Thymus (tissue), 11 donors: ENCODE data around the gene FAXDC2. TPM values are rescaled to one million over a fixed set of nuclear protein-coding genes. Genes with fewer than 3 reads are reported as not detected.
A peak's percentile ranks its signal among the peaks of the same experiment; 100 is the strongest.

ENCODE experiments used
- DNase-seq, 9 donors: peaks; one replicate each; pipeline ENCODE4 v3.0.0-alpha.2; 2013; ENCODE audit warnings: low spot score in 9 of 9, low read depth in 6 of 9, missing footprints in 1 of 9
- H3K27ac ChIP-seq, 2 donors: one replicate each; pipeline ENCODE4 v1.5.1; 2013; ENCODE audit warnings: control low read depth in 1 of 2, low read depth in 1 of 2, low read length in 1 of 2, mild to moderate bottlenecking in 1 of 2, moderate library complexity in 1 of 2
- H3K27me3 ChIP-seq, 2 donors: one replicate each; pipeline ENCODE4 v1.5.1; 2013; ENCODE audit warnings: low read length in 1 of 2; ENCODE audit not compliant: control insufficient read depth in 2 of 2, insufficient read depth in 1 of 2
- H3K36me3 ChIP-seq, 2 donors: one replicate each; pipeline ENCODE4 v1.5.1; 2013; ENCODE audit warnings: low read length in 1 of 2, mild to moderate bottlenecking in 1 of 2, moderate library complexity in 1 of 2; ENCODE audit not compliant: control insufficient read depth in 2 of 2, insufficient read depth in 2 of 2
- H3K4me1 ChIP-seq, 2 donors: one replicate each; pipeline ENCODE4 v1.5.1; 2013; ENCODE audit warnings: low read length in 2 of 2; ENCODE audit not compliant: control insufficient read depth in 2 of 2, insufficient read depth in 2 of 2
- H3K4me3 ChIP-seq, 2 donors: one replicate each; pipeline ENCODE4 v1.5.1; 2013; ENCODE audit warnings: low read length in 2 of 2, control low read depth in 1 of 2, mild to moderate bottlenecking in 1 of 2
- H3K9me3 ChIP-seq, 2 donors: one replicate each; pipeline ENCODE4 v1.5.1; 2013; ENCODE audit warnings: low read length in 1 of 2, mild to moderate bottlenecking in 1 of 2; ENCODE audit not compliant: control insufficient read depth in 2 of 2, insufficient read depth in 1 of 2
- WGBS: extraction: QIAGEN DNeasy Blood & Tissue Kit; methylation state at CpG from one replicate; pipeline ENCODE4 v1.1.7; 2013; 5-methylcytosine and 5-hydroxymethylcytosine counted together
- polyA plus RNA-seq: library from polyadenylated mRNA; stranded (reverse); fragments of 200-250 nt; gene quantifications from one replicate; pipeline ENCODE4 v1.2.3, GENCODE V29; 2013
- total RNA-seq: library from RNA; stranded (reverse); fragments of 120-200 nt; gene quantifications from one replicate; pipeline ENCODE4 v1.2.4, GENCODE V29; 2013
- donor health status: healthy.

FAXDC2 gene
- total and polyA plus RNA-seq, 2 donors: 2.9 to 17.6 TPM

DNA sequence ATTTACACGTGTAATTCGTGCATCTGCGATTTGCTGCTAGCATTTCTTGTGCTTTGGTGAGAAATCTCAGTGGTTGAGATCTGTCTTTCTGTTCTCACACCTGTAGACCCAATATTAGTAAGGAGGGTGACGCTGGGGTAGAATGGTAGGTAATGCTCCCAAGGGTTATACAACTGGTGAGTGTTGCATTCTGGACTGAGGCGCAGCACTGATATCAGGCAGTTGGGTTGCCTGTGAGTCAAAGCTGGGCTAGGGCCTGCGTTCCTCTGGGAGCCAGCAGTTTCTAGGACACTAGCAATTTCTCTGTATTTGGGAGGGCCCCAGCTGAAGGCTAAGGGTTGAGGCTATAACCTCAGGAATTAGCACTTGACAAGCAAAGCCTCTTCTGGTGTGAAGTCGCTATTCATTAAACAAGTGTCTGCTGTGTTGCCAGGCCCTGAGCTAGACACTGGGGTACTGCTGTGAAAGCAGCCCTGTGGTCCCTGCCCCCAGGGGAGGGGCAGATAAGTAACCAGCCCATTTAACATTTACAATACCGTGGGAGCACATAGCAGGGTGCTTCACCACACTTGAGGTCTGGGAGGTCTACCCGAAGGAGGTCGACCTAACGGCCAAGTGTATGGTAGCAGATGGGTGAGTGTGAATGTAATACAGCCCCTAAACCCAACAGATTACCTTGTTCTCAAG, 66.5 kb downstream of the FAXDC2 start:
- H3K36me3 ChIP-seq: peaks cover 4 to 11% of the 10 kb centered on the region in 2 donors
- DNase-seq: no peak
- H3K27me3 ChIP-seq: no peaks in the 10 kb centered on the region
- WGBS: 92% methylated on average over 11 of the region's 11 CpGs
- H3K27ac ChIP-seq: no peak overlapping the region
- peaks cover 4 to 31% of the 10 kb centered on the region in 2 donors for H3K4me1 ChIP-seq
- no peaks in the 10 kb centered on the region for H3K9me3 ChIP-seq
- H3K4me3 ChIP-seq: no peak overlapping the region

DNA sequence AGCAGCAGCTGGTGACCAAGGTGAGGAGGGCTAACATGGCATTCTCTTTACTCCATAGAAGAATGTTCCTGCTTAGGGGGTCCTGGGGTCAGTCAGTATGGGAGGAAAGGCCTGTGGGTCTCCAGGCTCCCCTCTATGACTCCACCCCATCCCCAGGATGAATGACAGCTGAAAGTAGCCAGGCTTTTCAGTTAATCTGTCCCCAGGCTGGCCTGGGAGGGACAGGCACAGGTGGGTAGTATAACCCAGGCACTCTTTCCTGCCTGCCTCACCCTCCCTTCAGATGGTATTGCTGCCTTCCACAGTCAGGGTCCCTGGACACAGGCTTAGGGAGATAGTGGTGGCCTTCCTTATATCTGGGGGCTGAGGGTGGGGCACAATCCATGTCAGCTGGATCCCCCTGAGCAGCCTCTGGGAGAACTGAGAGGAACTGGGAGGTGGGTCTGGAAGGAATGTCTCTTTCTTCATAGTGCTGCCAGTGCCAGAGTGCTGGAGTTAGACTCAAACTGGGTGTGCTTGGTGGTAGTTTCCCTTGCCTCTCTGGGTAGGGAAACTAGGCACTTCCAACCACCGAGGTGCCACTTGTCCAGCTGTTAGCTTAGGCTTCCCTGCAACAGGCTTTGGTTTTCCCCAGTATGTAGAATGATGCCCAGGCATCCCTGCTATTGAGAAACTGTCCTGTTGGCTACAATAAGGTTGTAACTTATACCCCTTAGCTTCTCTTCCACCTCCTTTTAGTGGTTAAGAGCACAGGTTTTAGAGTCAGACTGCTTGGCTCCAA, 67.4 kb downstream of the FAXDC2 start:
- DNase-seq: no peak
- no peak overlapping the region for H3K4me3 ChIP-seq
- H3K27ac ChIP-seq: peak overlapping the region in 1 of 2 donors; percentile 13
- 88% methylated on average over 1 of the region's 1 CpG for WGBS
- no peaks in the 10 kb centered on the region for H3K27me3 ChIP-seq
- H3K9me3 ChIP-seq: no peaks in the 10 kb centered on the region
- H3K4me1 ChIP-seq: peaks cover 2 to 29% of the 10 kb centered on the region in 2 donors
- H3K36me3 ChIP-seq: peaks cover 4 to 11% of the 10 kb centered on the region in 2 donors

DNA sequence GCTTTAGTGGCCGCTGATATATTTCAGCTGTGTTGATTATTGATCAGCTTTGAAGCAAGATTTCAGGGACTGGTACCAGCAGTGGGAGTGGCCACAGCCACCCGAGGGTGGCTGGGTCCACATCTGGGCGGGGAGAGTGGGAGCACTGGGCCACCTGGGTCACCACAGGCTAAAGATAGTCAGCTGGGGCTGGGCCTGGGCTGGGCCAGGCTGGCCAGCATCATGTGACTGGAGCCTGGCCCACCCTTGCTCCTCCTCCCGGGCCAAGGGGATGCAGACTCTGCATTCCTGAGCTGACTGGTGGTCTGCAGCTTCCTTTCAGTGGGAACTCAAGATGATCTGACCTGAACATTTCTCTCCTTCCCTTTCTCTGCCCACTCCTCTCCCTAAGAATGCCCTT, 68.1 kb downstream of the FAXDC2 start:
- peaks cover 0 to 29% of the 10 kb centered on the region in 2 donors for H3K4me1 ChIP-seq
- DNase-seq: no peak
- no peak overlapping the region for H3K4me3 ChIP-seq
- 86% methylated on average over 4 of the region's 4 CpGs for WGBS
- H3K27me3 ChIP-seq: no peaks in the 10 kb centered on the region
- H3K9me3 ChIP-seq: no peaks in the 10 kb centered on the region
- no peak overlapping the region for H3K27ac ChIP-seq
- peaks cover 4 to 9% of the 10 kb centered on the region in 2 donors for H3K36me3 ChIP-seq

DNA sequence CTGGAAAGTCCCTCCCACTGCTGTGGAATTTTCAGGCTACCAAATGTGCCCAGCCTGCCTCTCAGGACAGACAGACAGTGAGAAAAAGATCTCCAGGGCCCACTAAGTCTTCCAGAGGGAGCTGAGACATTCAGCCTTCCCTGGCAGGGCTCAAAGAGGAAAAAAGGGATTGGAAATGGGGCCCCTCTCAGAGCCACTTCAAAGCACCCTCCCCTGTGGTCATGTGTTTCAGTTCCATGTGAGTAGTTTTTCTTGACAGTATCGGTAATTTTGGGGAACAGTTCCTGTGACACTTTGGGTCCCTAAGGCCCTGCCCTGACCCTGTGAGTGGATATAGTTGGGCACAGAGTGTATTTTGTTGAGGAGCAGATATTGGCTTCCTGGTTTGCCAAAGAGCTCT, 70.3 kb downstream of the FAXDC2 start:
- Histone ChIP-seq H3K27me3 (no peaks in the 10 kb centered on the region), H3K9me3 (no peaks in the 10 kb centered on the region), H3K4me3 (no peak overlapping the region), H3K27ac (no peak overlapping the region), H3K36me3 (peaks cover 4 to 15% of the 10 kb centered on the region in 2 donors), H3K4me1 (peaks cover 0 to 32% of the 10 kb centered on the region in 2 donors)
- WGBS: 61% methylated on average over 1 of the region's 1 CpG
- DNase-seq: no peak

DNA sequence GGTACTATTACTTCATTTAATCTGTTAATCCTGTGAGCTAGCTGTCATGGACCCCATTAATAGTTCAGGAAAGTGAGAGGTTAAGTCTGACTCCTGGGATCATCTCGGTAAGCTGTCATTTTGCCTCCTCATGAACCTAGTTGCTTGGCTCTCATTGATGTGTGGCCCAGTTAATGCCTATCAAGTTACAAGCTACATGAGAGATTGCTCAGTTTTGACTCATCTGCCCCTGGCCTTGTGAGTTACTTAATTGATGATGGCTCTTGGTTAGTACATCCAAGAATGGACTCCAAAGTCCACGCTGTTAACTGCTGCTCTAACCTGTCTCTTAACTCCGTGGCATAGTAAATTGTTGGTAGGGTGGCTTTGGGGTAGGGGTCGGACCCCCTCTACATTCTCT, 71.3 kb downstream of the FAXDC2 start:
- H3K27me3 ChIP-seq: no peaks in the 10 kb centered on the region
- WGBS: 98% methylated on average over 4 of the region's 4 CpGs
- H3K36me3 ChIP-seq: peaks cover 4 to 15% of the 10 kb centered on the region in 2 donors
- no peak overlapping the region for H3K4me3 ChIP-seq
- no peak for DNase-seq
- H3K4me1 ChIP-seq: peaks cover 0 to 25% of the 10 kb centered on the region in 2 donors
- no peak overlapping the region for H3K27ac ChIP-seq
- H3K9me3 ChIP-seq: no peaks in the 10 kb centered on the region

DNA sequence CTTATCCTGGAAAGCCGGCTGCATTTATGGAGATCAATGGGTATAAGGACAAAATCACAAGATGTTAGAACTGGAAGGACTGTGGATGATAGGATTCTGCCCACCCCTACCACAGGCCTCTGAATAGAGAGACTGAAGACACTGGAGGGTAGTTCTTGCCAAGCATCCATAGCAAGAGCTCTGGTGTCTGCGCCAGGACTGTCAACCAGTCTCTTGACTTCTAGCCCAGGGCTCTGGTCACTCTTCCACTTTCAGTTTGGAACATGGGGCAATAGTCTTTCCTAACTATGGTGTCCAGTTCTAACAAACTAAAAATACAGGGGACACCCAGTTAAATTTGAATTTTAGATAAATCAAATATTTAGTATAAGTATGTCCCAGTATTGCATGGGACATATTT, 71.9 kb downstream of the FAXDC2 start:
- Histone ChIP-seq H3K36me3 (peaks cover 4 to 17% of the 10 kb centered on the region in 2 donors), H3K9me3 (no peaks in the 10 kb centered on the region), H3K27me3 (no peaks in the 10 kb centered on the region), H3K4me3 (no peak overlapping the region), H3K4me1 (peaks cover 0 to 22% of the 10 kb centered on the region in 2 donors), H3K27ac (no peak overlapping the region)
- WGBS: 97% methylated on average over 2 of the region's 2 CpGs
- no peak for DNase-seq

DNA sequence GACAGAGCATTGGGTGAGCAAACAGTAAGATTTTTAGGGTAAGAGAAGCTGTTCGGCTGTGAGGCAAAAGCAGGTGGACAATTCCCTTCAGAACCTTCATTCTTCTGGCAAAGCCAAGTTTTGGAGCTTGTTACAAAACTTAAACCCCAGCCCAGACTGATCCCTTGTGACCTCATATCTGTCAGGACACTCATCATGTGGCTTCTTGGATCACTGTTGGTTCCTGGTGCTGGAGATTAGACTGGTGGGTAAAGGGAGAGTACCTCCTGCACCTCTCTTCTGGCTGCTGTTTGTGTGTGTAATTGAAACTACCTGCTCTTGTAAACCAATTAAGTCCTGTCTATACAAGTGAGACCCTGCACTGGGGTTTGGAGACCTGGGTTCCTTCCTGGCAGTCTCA, 74.2 kb downstream of the FAXDC2 start:
- Histone ChIP-seq H3K36me3 (peaks cover 9 to 21% of the 10 kb centered on the region in 2 donors), H3K27me3 (no peaks in the 10 kb centered on the region), H3K27ac (no peak overlapping the region), H3K4me1 (peaks cover 0 to 31% of the 10 kb centered on the region in 2 donors), H3K4me3 (no peak overlapping the region), H3K9me3 (no peaks in the 10 kb centered on the region)
- 95% methylated on average over 1 of the region's 1 CpG for WGBS
- DNase-seq: no peak

DNA sequence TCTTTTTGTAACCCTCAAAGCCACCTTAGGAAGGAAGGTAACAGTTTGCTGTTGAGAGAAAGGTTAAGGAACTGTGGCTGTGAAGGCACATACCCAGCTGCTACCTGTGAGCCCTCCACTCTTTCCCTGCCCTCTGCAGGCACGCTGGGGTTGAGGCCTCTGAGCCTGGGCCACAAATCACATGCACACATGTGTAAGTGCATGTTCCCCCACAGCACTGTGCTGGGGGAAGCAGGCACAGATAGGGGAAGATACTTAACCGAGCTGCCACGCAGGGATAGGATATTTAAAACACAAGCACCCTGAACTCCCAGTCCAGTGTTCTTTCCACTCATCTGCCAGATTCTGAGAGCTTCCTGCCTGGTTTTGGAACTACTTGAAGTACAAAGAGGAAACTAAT, 77.1 kb downstream of the FAXDC2 start:
- 73% methylated on average over 3 of the region's 3 CpGs for WGBS
- no peak for DNase-seq
- Histone ChIP-seq H3K4me3 (no peak overlapping the region), H3K36me3 (peaks cover 6 to 19% of the 10 kb centered on the region in 2 donors), H3K4me1 (peaks cover 4 to 32% of the 10 kb centered on the region in 2 donors), H3K9me3 (no peaks in the 10 kb centered on the region), H3K27me3 (no peaks in the 10 kb centered on the region), H3K27ac (no peak overlapping the region)

DNA sequence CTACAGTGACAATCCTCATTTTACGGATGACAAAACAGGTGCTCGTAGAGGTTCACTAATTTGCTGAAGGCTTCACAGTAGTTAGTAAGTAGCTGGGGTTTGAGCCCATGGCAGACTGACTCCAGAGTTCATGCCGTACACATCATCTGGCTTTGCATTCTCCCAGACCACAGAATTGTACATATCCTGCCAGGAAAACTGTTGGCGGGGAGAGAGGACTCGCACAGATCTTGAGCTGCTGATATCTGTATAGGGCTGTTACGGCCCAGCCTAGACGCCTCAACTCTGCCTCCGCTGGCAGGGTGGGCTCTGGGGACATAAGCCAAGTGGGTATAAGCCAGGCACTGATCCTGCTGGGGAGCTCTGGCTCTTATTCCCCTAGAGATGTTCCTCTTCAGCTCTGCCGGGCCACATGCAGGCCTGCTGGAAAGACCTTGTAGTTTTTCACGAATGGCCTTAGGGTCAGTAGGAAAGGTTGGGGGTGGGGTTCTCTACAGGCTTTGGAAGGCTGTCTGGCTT, 79.0 kb downstream of the FAXDC2 start:
- 92% methylated on average over 10 of the region's 10 CpGs for WGBS
- Histone ChIP-seq H3K27ac (no peak overlapping the region), H3K4me1 (peaks cover 19 to 47% of the 10 kb centered on the region in 2 donors), H3K4me3 (no peak overlapping the region), H3K27me3 (no peaks in the 10 kb centered on the region), H3K36me3 (peaks cover 6 to 19% of the 10 kb centered on the region in 2 donors), H3K9me3 (no peaks in the 10 kb centered on the region)
- DNase-seq: no peak
